GM20431 (cell line): Measurements from ENCODE around the gene NPIPA8.
"Not testable (repeated sequence)": the region's sequence is repeated elsewhere in the genome, so short reads cannot be mapped to it uniquely, and the experiment has no call there.

ENCODE experiments used
- in situ Hi-C: fragments of 300-500 bp; cut with MseI, MboI; formaldehyde crosslinking; loops from one replicate; pipeline ENCODE4 v1.15.0; 2020; ENCODE audit warnings: low sequenced_read_pairs; ENCODE audit not compliant: unreplicated experiment

NPIPA8 gene

DNA sequence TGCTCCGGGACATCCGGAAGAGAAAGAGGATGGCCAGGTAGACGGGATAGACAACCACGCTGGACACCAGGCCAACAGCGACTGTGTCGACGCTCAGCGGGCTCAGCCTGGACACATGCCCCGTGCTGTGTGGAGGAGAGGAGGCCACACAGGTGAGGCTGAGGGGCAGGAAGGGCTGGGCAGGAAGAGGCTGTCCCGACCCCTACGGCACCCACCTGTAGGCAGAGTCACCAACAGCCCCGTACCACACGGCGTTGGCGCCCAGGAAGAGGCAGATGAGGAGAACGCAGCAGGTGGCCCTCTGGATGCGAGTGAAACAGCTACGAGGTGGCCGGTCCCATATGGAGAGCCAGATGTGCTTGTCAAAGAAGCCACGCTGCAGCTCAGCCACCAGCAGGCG, at the start of gene NPIPA8:
NPIPA8 (minus strand) TSS at position 101 of the 400 bp plus-strand sequence. CDS start 4,074 bp downstream, outside the sequence.
- in situ Hi-C loops, result not testable (repeated sequence)

DNA sequence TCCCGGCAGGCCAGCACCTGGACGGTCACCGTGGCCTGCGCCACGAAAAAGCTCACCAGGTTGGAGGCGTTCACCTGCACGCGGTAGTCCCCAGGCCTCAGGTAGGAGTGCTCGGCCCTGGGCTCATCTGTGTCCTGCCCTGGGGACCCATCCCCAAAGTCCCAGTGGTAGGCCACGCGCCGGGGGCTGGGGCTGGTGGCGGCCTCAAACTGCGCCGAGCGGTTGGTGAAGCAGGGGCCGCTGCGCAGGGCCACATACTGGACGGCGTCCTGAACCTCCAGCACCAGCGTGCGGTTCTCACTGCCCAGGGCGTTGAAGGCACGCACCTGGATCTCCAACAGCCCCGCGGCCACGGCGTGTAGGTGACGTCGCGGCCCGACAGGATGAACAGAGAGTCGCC, 48.7 kb upstream of the NPIPA8 start:
- in situ Hi-C loops, result not testable (repeated sequence)

DNA sequence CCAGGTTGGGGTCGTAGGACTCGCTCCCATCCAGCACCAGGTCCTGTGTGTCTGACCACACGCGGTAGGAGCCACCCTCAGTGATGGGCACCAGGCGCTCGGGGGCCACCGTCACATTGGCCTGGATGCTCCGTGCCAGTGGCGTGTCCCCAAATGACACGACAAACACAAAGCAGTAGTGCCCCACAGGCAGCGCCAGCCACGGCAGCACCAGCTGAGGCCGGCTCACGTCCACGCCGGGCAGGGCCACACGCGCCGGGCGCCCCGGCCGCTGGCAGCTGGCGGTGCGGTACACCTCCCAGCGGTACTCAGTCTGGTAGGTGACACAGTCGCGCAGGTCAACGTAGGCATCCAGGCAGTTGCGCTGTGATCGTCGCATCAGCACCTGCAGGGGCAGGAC, 48.3 kb upstream of the NPIPA8 start:
- in situ Hi-C loops, result not testable (repeated sequence)

DNA sequence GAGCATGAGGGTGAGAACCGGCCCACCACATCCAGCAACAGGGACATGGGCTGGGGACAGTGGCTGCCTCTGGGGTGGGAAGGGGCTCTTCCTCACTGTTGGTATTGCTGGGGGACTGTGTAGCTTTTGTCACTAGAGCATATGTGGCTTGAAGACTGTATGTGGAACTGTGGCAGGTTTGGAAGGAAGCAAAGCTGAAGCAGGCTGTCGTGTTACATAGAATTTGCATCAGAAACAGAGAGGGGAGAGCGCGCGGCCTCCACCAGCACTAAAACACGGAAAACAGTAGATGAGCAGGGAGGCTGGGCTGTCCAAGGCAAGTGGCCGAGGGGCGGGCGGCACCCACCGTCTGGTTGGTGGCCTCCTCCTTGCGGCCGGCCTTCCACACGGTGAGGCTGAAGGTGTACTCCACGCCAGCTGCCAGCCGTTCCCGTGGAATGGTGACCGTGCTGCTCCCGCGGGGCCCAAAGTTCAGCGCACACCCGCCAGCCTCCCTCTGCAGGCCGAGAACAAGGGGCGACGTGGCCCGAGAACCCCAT, 47.6 kb upstream of the NPIPA8 start:
- in situ Hi-C loops, result not testable (repeated sequence)

DNA sequence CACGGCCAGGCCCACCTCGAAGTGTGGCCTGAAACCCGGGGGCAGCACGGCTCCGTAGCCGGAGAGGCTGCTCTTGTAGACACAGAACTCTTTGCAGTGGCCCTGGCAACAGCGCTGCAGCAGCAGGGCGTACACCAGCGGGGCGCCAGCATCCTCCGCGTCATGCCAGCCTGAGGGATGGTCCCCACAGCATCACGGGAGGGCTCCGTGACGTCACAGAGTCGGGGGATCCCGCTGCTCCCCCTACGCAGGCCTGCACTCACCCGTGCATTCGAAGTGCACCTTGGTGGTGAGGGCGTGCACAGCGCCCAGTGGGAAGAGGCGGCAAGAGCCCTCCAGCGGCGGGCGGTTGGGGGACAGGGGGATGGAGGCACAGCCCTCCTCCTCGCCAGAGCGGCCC, 46.2 kb upstream of the NPIPA8 start:
- in situ Hi-C loops, result not testable (repeated sequence)

DNA sequence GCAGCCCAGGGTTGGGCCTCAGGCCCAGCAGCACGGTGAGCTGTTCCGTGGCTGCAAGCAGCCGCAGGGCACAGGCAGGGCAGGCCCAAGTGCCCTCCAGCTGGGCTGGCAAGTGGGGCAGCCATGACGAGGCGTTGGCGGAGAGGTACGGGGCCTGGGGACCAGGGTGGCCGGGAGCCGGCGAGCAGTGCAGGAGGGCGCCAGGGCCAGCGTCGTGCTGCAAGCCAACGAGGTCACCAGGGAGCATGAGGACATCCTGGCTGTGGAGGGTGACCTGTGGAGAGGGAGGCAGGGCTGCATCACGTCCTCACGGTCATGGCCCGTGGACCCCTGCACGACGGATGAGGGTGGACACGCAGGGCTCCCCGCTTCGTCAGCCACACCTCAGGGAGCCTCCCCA, 11.2 kb upstream of the NPIPA8 start:
- in situ Hi-C loops, result not testable (repeated sequence)

DNA sequence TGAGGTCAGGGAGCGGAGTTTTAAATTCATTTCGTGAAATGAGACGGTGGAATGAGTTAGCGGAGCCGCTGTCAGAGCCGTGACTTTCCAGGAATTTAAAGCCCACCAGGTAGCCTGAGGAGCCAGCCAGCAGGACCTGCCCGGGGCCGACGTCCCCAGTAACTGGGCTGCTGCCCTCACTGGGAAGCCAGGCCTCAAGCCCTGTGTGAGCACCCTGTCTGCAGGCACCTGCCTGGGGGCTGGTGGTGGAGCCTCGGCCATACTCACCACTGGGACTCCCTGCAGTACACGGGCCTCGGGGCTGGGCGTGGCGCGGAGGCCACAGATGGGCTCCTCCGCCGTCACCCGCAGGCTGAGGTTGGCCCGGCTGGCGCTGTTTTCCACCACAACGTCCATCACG, 10.5 kb upstream of the NPIPA8 start:
- in situ Hi-C loops, result not testable (repeated sequence)

DNA sequence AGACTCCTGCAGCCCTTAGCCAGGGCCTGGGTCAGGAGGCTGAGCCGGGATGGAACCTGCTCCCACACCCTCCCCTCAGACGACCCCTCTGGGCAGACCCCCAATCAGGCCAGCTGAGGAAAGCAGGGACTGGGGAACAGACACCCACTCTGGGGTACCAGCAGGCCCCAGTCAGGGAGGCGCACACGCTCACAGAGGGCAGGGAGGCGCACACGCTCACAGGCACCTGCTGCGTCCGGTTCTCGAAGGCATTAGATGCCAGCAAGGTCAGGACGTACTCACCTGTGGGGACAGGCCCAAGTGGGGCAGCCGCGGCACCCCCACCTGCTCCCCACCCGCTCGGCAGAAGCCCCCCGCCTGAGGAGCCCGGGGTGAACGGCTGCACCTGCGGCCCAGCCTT, 8.1 kb upstream of the NPIPA8 start:
- in situ Hi-C loops, result not testable (repeated sequence)

DNA sequence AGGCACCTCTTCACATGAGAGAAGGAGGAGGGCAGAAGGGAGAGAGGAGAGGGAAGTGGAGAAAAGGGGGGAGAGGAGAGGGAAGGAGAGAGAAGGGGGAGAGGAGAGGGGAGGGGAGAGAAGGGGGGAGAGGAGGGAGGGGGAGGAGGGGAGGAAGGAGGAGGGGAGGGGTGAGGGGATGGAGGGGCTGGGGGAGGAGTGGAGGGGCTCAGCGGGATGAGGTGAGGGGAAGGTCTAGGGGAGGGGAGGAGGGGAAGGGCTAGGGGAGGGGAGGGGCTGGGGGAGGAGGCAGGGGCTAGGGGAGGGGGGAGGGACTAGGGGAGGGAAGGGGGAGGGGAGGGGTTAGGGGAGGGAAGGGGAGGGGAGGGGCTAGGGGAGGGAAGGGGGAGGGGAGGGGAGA, 5.5 kb upstream of the NPIPA8 start:
- in situ Hi-C loops, result not testable (repeated sequence)

DNA sequence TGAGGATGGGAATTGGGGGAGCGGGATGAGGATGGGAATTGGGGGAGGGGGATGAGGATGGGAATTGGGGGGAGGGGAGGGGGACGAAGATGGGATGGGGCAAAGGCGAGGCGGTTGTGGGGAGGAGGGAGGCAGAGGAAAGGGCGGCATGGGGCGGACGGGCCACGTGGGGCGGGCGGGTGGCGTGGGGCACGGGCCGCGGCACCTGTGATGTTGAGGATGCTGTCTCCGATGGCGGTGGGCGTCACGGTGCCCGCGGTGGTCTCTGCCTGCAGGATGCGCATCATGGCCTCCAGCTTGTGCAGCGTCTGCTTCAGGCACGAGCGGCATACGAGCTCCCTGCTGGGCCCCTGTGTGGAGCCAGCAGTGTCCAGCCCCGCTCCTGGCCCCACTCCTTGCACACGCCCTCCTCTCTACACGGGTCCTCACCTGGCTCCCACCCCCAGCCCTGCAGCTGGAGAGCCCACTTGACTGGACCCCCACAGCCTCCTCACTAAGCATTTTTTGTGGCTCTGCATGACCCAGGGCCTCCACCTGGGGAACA, 5.0 kb upstream of the NPIPA8 start:
- in situ Hi-C loops, result not testable (repeated sequence)

DNA sequence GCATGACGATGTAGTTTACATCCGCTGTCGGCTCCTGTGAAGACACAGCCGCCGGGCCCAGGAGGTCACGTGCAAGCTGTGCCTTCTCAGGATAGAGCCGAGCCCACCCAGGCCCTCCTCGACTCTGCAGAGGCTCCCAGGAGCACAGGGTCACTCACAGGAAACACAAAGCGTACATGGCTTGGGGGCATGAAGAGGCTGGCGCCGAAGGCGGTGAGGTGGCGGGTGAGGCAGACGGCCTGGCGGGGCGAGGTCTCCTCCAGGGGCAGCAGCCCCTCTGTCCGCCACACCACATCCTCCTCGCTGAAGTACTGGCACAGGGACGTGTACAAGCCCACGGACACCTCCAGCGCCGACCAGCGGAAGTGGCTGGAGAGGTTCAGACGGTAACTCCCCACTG, 2.7 kb upstream of the NPIPA8 start:
- in situ Hi-C loops, result not testable (repeated sequence)

DNA sequence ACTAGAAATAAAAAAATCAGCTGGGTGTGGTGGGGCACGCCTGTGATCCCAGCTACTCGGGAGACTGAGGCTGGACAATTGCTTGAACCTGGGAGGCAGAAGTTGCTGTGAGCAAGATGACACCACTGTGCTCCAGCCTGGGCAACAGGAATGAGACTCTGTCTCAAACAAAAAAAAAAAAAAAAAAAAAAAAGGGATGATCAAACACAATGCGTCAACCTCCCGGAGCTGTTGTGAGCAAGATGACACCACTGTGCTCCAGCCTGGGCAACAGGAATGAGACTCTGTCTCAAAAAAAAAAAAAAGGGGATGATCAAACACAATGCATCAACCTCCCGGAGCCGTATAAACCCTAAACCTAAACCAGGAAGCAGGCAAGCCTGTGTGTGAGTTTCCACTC, 24.7 kb downstream of the NPIPA8 start:
- in situ Hi-C loops, result not testable (repeated sequence)

DNA sequence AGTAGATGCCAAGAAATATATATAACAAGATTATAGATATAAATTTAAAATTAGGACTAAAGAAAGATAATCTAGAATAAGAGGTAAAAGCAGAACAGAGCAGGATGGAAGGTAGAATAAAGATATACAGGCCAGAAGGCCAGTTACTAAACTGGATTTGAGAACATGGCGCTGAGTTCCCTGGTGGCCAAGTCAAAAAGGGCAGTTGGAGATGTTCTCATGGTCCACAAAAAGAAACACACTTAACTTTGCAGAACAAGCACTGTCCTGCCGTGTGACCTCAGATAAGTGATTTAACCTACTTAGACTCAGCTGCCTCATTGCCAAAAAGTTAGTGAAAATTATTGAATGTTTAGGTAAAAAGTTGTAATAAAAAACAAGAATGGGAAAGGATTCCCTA, 27.4 kb downstream of the NPIPA8 start:
- in situ Hi-C loops, result not testable (repeated sequence)

DNA sequence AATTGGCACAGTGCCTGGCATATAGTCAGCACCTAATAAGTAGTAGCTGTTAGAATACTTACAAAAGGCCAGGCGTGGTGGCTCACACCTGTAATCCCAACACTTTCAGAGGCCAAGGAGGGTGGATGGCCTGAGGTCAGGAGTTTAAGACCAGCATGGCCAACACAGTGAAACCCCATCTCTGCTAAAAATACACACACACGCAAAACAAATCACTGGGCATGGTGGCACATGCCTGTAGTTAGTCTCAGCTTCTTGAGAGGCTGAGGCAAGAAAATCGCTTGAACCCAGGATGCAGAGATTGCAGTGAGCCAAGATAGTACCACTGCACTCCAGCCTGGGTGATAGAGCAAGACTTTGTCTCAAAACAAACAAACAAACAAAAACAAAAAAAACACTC, 29.3 kb downstream of the NPIPA8 start:
- in situ Hi-C loops, result not testable (repeated sequence)

DNA sequence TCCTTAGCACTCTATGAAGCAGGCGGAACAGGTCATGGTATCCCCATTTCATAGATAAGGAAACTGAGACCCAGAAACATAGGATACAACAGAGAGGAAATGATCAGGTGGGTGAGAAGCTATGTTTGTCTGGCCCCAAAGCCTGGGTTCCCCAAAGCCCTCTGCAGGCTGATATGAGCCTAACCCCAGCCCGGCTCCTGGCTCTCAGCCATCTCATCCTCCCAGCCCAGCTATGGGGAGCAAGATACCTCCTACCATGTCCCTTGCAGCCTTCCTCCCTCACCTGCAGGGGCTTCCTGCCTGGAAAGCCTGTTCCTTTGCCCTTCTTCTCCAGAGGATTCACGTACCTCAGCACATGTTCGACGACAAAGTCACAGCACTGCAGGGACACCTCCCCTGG, 30.5 kb downstream of the NPIPA8 start:
- in situ Hi-C loops, result not testable (repeated sequence)

DNA sequence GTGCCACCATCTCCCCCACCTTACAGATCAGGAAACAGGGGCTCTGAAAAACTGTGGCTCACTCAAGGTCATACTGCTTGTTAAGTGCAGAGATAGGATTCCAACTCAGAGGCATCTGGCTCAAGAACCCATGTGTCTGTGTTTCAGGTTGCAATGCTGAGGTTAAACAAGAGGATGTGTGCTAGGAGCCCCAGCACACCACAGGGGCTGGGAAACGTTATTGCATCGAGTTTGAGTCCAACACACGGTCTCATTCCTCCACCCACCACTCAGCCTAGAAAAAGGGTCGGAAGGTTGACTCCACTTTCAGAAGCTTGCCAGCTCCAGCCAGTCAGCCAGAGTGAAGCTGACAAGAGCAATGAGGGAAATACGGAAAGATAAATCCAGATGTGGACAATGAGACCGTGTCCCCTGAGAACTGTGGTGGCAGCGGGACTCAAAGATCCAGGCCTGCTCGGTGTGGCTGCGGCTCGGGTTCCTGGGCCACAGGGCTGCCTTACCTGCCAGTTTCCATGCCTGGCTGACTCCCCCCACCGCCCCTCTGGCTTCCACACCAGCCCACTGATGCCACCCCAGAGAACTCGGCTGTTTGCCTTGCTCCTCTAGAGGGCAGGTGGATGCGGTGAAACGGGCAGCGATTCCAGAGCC, 33.4 kb downstream of the NPIPA8 start:
- in situ Hi-C loops, result not testable (repeated sequence)

DNA sequence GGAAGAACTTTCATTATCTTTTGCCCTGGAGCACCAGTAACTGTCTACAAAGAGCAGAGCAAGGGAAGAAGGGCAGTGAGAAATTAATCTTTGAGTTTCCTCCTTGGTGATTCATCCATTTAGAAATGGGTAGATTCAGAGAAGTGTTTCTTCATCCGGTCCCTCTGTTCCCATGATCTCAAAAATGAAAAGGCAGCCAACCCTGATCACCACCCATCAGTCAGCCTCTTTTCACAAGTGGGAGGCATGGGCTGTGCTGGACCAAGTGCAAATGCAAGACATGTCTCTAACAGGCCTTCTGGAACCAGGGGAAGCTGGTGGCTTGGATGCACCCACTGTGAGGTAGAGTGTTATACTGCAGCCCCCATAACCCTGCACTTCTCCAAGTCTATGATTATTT, 38.8 kb downstream of the NPIPA8 start:
- in situ Hi-C loops, result not testable (repeated sequence)

DNA sequence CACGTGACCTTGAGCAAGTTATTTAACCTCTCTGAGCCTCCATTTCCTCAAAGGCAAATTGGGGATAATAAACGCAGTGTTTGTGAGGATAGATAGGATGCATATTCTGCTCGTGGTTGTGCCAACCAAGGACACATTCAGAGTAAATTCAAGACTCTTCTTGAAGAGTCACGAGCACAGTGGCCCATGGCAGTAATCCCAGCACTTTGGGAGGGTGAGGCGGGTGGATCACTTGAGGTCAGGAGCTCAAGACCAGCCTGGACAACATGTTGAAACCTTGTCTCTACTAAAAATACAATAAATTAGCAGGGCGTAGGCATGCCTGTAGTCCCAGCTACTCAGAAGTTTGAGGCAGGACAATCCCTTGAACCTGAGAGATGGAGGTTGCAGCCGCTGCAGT, 39.6 kb downstream of the NPIPA8 start:
- in situ Hi-C loops, result not testable (repeated sequence)

DNA sequence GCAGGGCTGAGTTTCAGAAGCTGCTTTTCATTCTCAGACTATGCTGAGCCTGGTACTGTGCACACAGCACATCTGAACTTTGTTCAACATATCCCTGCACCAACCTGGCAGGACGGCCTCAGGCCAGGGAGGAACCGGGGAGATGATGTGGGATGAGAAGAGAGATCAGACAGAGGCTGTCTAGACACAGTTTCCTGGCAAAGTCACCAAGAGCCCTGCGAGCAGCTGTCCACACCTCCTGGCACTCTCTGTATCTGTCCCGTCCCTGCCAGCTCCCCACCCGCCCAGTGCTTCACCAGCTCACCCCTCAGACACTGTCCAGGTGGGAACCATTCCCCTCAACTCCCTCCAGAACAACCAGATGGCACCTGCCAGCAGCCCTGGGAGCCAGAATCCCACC, 42.2 kb downstream of the NPIPA8 start:
- in situ Hi-C loops, result not testable (repeated sequence)

DNA sequence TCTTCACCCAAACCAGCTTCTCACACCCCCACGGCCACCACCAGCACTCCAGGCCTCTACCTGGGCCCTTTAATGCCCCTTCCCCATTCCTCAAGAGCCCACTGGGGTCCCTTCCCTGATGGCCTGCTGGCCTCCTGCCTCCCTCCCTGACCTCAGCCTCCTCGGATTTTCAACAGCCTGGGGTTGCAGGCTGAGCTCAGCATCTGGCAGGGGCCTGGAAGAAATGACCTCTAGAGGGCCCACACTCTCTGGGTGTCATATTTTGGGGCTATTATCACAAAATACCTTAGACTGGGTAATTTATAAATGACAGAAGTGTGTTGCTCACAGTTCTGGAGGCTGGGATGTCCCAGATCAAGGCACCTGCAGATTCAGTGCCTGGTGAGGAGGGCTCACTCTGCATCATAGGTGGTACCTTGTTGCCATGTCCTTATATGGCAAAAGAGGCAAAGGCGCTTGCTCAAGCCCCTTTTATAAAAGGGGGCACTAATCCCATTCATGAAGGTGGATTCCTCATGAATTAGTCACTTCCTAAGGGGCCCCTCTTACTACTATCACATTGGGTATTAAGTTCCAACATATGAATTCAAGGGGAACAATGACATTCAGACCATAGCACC, 43.1 kb downstream of the NPIPA8 start:
- in situ Hi-C loops, result not testable (repeated sequence)

DNA sequence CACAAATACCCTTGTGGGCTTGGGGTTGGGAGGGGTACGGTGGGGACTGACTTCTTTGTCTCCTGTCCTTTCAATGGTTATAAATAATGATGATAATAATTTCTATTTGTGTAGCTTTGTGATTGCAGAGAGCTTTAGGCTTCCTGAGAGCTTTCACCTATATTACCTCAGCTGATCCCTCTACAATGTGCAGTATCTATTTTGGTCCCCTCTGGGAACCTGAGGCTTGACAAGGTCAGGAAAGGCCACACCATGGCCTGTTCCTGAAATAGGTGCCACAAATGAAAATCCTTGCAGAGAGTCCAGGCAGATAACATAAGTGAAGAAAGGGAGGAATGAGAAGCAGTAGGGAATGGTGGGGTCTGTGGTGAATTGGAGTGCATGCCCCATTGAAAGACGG, 45.6 kb downstream of the NPIPA8 start:
- in situ Hi-C loops, result not testable (repeated sequence)
